NCI-H1694 treated with DMSO at 0.1 percent for 48 hours (cell line): ENCODE measurements around the gene TTC39C.
"Not testable (repeated sequence)": the region's sequence is repeated elsewhere in the genome, so short reads cannot be mapped to it uniquely, and the experiment has no call there.

Experiments
- DNase-seq: peaks from one replicate; lab custom pipeline; 2025; lab: John Stamatoyannopoulos, UW

Gene TTC39C

DNA sequence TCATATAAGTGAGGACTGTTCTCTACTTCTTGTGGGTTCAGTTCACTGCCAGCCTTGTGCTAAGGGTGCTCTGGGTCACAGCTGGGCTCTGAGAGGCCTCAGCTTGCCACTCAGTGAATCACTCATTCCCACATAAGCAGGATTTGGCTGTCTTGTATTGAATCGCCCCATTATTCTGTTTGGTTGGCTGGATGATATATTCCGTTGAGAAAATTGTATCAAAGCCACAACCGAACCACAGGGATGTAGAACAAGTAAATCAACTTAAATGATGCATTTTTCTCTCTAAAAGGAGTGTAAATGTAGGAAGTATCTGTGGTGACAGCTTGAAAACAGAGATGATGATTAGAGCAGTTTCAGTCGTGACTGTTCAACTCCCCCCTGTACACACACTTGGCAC lies 39.6 kb downstream of the TTC39C start:
- no peak for DNase-seq

- DNase-seq, result no peak
Measured at GRCh38 chr18:24055009-24055804, 40.7 kb downstream of the TTC39C start.

- no peak for DNase-seq
Measured at GRCh38 chr18:24055878-24056277, 41.3 kb downstream of the TTC39C start.

DNA sequence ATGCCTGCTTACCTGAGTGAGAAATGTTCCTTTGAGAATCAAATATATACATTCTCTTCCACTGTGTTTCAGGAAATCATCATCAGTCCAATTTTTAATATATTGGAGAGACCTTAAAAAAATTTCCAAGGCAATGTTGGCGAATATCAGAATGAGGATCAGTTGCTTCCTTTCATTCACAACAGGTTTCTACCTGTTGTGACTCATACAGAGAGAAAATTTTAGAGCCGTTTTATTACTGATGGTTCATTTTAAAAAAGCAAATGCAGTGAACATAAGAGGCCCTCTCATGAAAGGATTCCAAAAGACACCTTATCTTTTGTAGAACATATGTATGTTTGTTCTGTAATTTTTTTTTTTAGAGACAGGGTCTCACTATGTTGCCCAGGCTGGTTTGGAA lies 42.0 kb downstream of the TTC39C start:
- no peak for DNase-seq

GRCh38 chr18:24057804-24058203 lies 43.2 kb downstream of the TTC39C start:
- DNase-seq, result no peak

DNA sequence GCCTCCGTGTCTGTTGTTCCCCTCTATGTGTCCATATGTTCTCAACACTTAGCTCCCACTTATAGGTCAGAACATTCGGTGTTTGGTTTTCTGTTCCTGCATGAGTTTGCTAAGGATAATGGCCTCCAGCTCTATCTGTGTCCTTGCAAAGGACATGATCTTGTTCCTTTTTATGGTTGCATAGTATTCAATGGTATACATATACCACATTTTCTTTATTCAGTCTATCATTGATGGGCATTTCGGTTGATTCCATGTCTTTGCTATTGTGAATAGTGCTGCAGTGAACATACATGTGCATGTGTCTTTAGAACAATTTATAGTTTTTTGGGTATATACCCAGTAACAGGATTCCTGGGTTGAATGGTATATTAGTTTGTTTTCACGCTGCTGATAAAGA lies 44.8 kb downstream of the TTC39C start:
- DNase-seq, result not testable (repeated sequence)

GRCh38 chr18:24060644-24061043 lies 46.1 kb downstream of the TTC39C start:
- DNase-seq, result no peak

GRCh38 chr18:24063121-24063731 lies 48.7 kb downstream of the TTC39C start:
- no peak for DNase-seq

GRCh38 chr18:24064391-24065100 lies 50.0 kb downstream of the TTC39C start:
- DNase-seq, result no peak

DNA sequence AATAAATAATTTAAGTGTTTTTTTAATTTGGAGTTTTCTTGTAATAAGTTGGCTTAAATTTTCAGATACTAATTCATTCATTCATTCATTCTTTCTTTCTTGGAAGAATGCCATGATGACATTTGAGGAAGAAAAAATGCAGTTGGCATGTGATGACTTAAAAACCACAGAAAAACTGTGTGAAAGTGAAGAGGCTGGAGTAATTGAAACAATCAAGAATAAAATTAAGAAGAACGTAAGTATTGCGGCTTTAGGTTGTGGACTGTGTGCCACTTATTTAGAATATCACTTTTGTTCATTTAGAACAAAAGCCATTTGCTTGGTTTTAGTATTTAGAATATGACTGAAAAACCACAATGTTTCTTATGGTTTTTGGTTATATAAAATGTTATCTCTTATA lies 51.4 kb downstream of the TTC39C start:
- DNase-seq, result no peak

DNA sequence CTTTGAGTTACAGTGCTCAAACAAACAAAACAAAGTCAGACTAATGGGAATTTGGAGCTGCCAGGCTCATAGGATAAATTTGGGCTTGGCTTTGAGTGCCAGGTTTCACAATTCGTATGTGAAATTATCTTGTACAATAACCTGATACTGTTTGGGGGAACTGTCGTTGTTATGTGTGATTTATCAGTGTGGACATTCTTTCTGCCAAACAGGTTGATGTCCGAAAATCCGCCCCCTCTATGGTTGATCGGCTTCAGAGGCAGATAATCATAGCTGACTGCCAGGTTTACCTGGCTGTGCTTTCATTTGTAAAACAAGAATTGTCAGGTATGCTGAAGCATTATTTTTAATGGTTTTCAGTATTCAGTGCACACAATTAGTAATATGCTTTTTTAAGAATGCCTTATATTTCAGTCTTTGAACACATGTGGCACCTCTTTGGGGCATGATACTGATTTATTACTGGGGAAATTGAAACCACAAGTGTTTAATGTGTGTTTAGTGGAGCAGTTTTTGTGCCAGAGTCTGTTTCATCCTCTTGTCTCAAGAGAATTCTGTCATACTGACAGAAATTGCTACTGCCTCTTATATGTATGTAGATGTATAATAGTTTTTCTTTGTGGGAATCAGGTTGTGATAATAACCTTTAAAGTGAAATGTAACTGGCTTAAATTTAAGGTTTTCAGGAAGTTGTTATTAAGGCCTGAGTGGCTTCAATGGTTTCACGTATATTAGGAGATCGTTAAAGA lies 54.6 kb downstream of the TTC39C start:
- no peak for DNase-seq

DNA sequence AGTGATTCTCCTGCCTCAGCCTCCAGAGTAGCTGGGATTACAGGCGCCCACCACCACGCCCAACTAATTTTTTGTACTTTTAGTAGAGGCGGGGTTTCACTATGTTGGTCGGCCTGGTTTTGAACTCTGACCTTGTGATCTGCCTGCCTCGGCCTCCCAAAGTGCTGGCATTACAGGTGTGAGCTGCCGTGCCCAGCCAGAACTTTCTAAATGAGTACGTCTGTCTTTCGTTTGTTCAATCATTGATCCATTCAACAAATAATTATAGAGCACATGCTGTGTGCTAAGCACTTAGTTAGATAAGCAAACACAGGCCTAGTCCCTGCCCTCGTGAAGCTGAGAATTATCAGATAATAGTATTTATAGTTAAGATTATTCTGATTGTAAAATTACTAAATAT lies 56.5 kb downstream of the TTC39C start:
- DNase-seq, result no peak

DNA sequence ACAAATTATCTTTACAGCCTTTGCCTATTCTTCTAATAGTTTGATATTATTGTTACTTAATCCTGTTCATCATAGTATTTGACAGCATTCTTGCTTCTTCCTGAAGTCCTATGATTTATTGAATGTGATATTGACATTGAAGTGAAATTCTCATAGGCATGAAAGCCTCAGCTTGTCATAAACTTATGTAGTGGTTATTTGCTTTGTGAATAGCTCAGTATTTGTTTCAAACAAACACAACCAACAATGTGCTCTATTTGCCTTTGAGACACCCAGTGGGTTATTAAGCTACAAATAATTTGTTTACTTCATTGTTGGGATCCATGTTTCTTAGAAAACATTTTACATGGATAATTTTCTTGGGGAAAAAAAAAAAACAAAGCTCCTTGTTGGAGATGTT lies 57.2 kb downstream of the TTC39C start:
- no peak for DNase-seq

GRCh38 chr18:24072743-24073142 lies 58.2 kb downstream of the TTC39C start:
- DNase-seq, result no peak

GRCh38 chr18:24073791-24074190 lies 59.2 kb downstream of the TTC39C start:
- DNase-seq, result no peak

DNA sequence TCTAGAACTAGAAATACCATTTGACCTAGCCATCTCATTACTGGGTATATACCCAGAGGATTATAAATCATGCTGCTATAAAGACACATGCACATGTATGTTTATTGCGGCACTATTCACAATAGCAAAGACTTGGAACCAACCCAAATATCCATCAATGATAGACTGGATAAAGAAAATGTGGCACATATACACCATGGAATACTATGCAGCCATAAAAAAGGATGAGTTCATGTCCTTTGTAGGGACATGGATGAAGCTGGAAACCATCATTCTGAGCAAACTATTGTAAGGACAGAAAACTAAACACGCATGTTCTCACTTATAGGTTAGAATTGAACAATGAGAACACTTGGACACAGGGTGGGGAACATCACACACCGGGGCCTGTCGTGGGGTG lies 60.2 kb downstream of the TTC39C start:
- DNase-seq, result not testable (repeated sequence)

- DNase-seq, result no peak
Measured at GRCh38 chr18:24075767-24076597, 61.4 kb downstream of the TTC39C start.

GRCh38 chr18:24076950-24077349 lies 62.4 kb downstream of the TTC39C start:
- no peak for DNase-seq

DNA sequence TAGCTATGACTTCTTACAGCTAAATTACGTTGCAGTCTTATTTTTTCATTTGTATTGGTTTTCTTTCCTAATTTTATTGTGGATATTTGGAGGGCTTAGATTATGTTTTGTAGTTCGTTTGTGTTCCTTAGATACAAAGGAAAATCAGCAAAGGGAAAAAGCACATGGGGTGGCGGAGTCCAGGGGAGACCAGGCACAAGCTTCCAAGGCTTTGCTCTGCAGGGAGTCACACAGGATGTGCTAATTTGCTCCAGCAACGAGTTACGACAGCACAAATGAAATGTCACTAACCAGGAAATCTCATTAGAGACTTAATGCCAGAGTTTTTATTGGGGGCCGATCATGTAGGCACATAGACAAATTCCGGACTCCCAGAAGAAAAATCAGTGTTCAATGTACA lies 63.8 kb downstream of the TTC39C start:
- no peak for DNase-seq

- no peak for DNase-seq
Measured at GRCh38 chr18:24080861-24081260, 66.3 kb downstream of the TTC39C start.

DNA sequence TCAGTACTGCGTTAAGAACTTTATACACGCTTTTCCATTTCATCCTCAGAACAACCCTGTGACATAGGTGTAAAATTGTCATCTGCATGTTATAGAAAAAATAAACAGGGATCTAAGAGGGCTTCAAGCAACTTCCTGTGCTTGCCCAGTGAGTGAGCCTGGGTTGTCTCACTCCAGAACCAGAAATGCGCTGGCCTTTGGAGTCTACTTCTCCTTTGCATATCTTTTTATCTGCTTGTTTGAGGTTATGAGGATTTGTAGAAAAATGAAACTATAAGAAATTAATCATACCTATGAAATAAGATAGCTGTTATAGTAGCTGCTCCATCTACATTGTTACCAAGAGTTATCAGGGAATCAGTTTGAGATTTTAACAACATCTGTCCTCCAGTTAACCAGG lies 69.0 kb downstream of the TTC39C start:
- no peak for DNase-seq

DNA sequence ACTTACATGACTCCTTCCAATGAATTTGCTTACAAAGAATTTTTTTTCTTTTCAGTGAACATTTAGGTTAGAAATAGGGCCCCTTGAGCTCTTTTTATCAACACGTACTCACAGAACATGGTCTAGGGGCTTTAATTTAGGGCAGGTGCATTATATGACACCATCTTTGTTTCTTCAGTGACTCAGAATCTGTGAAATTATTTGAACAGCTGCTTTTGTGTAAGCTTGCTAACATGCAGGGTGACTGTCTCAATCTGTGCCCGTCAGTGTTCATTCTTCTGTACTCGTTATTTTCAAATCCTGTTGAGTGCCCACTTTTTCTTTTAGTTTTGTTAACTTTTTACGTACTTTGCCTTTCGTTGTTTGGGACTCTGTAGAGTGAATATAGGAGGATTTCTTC lies 71.5 kb downstream of the TTC39C start:
- DNase-seq, result no peak
